GM23338 (cell line): Measurements from ENCODE around the gene GRK7. TPM values are rescaled to one million over a fixed set of nuclear protein-coding genes. Genes with fewer than 3 reads are reported as not detected.

ENCODE experiments used
- ATAC-seq: fragments of 200-7000 bp; cut with Tn5 transposase; 3 replicates; pipeline ENCODE4 v1.9.1; 2020
- DNase-seq: peaks from one replicate; pipeline ENCODE4 v3.0.0-alpha.2; 2015; ENCODE audit warnings: low spot score
- H2AFZ ChIP-seq: fragments of 200-600 bp; sonication (generic); 2 replicates; pipeline ENCODE4 v1.8.0; 2016; ENCODE audit warnings: antibody characterized with exemption, mild to moderate bottlenecking, moderate library complexity
- H3F3A ChIP-seq: fragments of 200-600 bp; sonication (generic); replicated peaks from 2 replicates; pipeline ENCODE4 v1.8.0; 2017; ENCODE audit warnings: antibody characterized with exemption, mixed run types, low read depth
- H3K27ac ChIP-seq: fragments of 200-600 bp; sonication (generic); 2 replicates; pipeline ENCODE4 v1.6.1; 2016; ENCODE audit warnings: low read depth
- H3K27me3 ChIP-seq: fragments of 200-600 bp; sonication (generic); 2 replicates; pipeline ENCODE4 v1.8.0; 2016; ENCODE audit warnings: mild to moderate bottlenecking, mixed run types, moderate library complexity; ENCODE audit not compliant: insufficient read depth
- H3K36me3 ChIP-seq: fragments of 200-600 bp; sonication (generic); 2 replicates; pipeline ENCODE4 v1.8.0; 2016; ENCODE audit warnings: mild to moderate bottlenecking; ENCODE audit not compliant: insufficient read depth
- H3K4me1 ChIP-seq: fragments of 200-600 bp; sonication (generic); 2 replicates; pipeline ENCODE4 v1.8.0; 2016; ENCODE audit warnings: mild to moderate bottlenecking, moderate library complexity; ENCODE audit not compliant: insufficient read depth
- H3K4me2 ChIP-seq: fragments of 200-600 bp; sonication (generic); 2 replicates; pipeline ENCODE4 v1.7.1; 2017; ENCODE audit warnings: mixed run types
- H3K4me3 ChIP-seq: fragments of 200-600 bp; sonication (generic); 2 replicates; pipeline ENCODE4 v1.6.1; 2016; ENCODE audit warnings: mixed run types
- H3K79me2 ChIP-seq: fragments of 200-600 bp; sonication (generic); replicated peaks from 2 replicates; pipeline ENCODE4 v1.8.0; 2017; ENCODE audit warnings: mild to moderate bottlenecking; ENCODE audit not compliant: insufficient read depth
- H3K9me2 ChIP-seq: fragments of 200-600 bp; sonication (generic); 2 replicates; pipeline ENCODE4 v1.8.0; 2017; ENCODE audit not compliant: insufficient read depth
- H4K20me1 ChIP-seq: fragments of 200-600 bp; sonication (generic); replicated peaks from 2 replicates; pipeline ENCODE4 v1.8.0; 2017; ENCODE audit warnings: mild to moderate bottlenecking; ENCODE audit not compliant: insufficient read depth
- H3K27ac Mint-ChIP-seq: 2 replicates; pipeline ENCODE4 v1.8.0; 2020; ENCODE audit warnings: inconsistent platforms, mild to moderate bottlenecking, moderate library complexity, mixed read lengths
- H3K27me3 Mint-ChIP-seq: 3 replicates; pipeline ENCODE4 v1.8.0; 2022; ENCODE audit warnings: low read depth, mild to moderate bottlenecking, moderate library complexity, mixed read lengths, inconsistent platforms; ENCODE audit not compliant: insufficient read depth, poor library complexity
- H3K36me3 Mint-ChIP-seq: 3 replicates; pipeline ENCODE4 v1.8.0; 2021; ENCODE audit warnings: low read depth, mild to moderate bottlenecking, inconsistent platforms, moderate library complexity, mixed read lengths
- H3K4me1 Mint-ChIP-seq: 3 replicates; pipeline ENCODE4 v1.8.0; 2020; ENCODE audit warnings: mild to moderate bottlenecking, inconsistent platforms, mixed read lengths
- H3K4me3 Mint-ChIP-seq: 3 replicates; pipeline ENCODE4 v1.8.0; 2021; ENCODE audit warnings: moderate library complexity, mild to moderate bottlenecking, inconsistent platforms, mixed read lengths
- H3K9me3 Mint-ChIP-seq: 3 replicates; pipeline ENCODE4 v1.8.0; 2020; ENCODE audit warnings: moderate library complexity, mild to moderate bottlenecking, inconsistent platforms, mixed read lengths
- CREB1 ChIP-seq: fragments of 250-450 bp; sonication (Bioruptor Pico); IDR thresholded peaks from 2 replicates; pipeline ENCODE4 v1.5.0; 2020; ENCODE audit warnings: low read depth, mild to moderate bottlenecking, moderate library complexity
- CTCF ChIP-seq, 2 experiments: fragments of 200-600 bp in 1 of 2; sonication (generic) in 1 of 2; conservative IDR thresholded peaks; 2 replicates each; pipeline versions ENCODE4 v1.5.1 to v1.6.1; 2016 to 2017; ENCODE audit warnings: antibody characterized with exemption in 2 of 2, low read depth in 2 of 2, mild to moderate bottlenecking in 2 of 2, moderate library complexity in 1 of 2
- ETS1 ChIP-seq: IDR thresholded peaks from 2 replicates; pipeline ENCODE4 v1.6.1; 2016; ENCODE audit warnings: antibody characterized with exemption
- EZH2 ChIP-seq: fragments of 200-600 bp; sonication (generic); IDR thresholded peaks from one replicate; pipeline ENCODE4 v1.8.0; 2017; ENCODE audit warnings: antibody characterized with exemption, mild to moderate bottlenecking, low read depth; ENCODE audit not compliant: unreplicated experiment
- EZH2phosphoT487 ChIP-seq: fragments of 200-600 bp; sonication (generic); IDR thresholded peaks from one replicate; pipeline ENCODE4 v1.8.1; 2018; ENCODE audit warnings: antibody characterized with exemption; ENCODE audit not compliant: unreplicated experiment
- JUNB ChIP-seq: IDR thresholded peaks from one replicate; pipeline ENCODE4 v1.6.1; 2016; ENCODE audit warnings: antibody characterized with exemption; ENCODE audit not compliant: unreplicated experiment
- NANOG ChIP-seq: IDR thresholded peaks from 2 replicates; pipeline ENCODE4 v1.6.1; 2016; ENCODE audit warnings: antibody characterized with exemption, borderline replicate concordance
- POLR2AphosphoS5 ChIP-seq: IDR thresholded peaks from 2 replicates; pipeline ENCODE4 v1.6.1; 2016; ENCODE audit warnings: antibody characterized with exemption, low read depth
- REST ChIP-seq: IDR thresholded peaks from one replicate; pipeline ENCODE4 v1.6.1; 2018; ENCODE audit warnings: antibody characterized with exemption; ENCODE audit not compliant: unreplicated experiment
- STAT1 ChIP-seq: IDR thresholded peaks from one replicate; pipeline ENCODE4 v1.6.1; 2016; ENCODE audit warnings: antibody characterized with exemption; ENCODE audit not compliant: unreplicated experiment
- ZNF114 ChIP-seq: fragments of 250-450 bp; sonication (Bioruptor Pico); IDR thresholded peaks from 2 replicates; pipeline ENCODE4 v1.5.0; 2020; ENCODE audit warnings: mild to moderate bottlenecking, moderate library complexity
- ZNF331 ChIP-seq: fragments of 250-450 bp; sonication (Bioruptor Pico); IDR thresholded peaks from 2 replicates; pipeline ENCODE4 v1.5.0; 2020; ENCODE audit warnings: low read depth, mild to moderate bottlenecking, moderate library complexity
- ZNF462 ChIP-seq: fragments of 250-450 bp; sonication (Bioruptor Pico); IDR thresholded peaks from 2 replicates; pipeline ENCODE4 v1.5.0; 2020; ENCODE audit warnings: mild to moderate bottlenecking, moderate library complexity
- polyA plus RNA-seq: library from polyadenylated mRNA; unstranded; fragments of >200 nt; fragmentation: Nextera tagmentation; extraction: Ambion mirVana; gene quantifications from 2 replicates; pipeline ENCODE4 v1.2.1, GENCODE V29; 2016
- total RNA-seq: library from RNA; depleted of rRNA; stranded (reverse); fragments of >200 nt; shearing (Covaris generic); gene quantifications from 2 replicates; pipeline ENCODE4 v1.2.3, GENCODE V29; 2014

The GRK7 gene
- total and polyA plus RNA-seq, 2 experiments from 2014 or later: not detected

- H3K36me3 ChIP-seq: no peaks in the 10 kb centered on the region
- no peak overlapping the region for H3K4me3 Mint-ChIP-seq
- H3K27me3 ChIP-seq: no peaks in the 10 kb centered on the region
- peaks cover 2% of the 10 kb centered on the region; the same call in 2 of the 3 replicates for H3K4me1 Mint-ChIP-seq
- H3F3A ChIP-seq: no peaks in the 10 kb centered on the region
- H3K27ac ChIP-seq: no peak overlapping the region
- H3K9me3 Mint-ChIP-seq: no peaks in the 10 kb centered on the region
- no peaks in the 10 kb centered on the region for H3K9me2 ChIP-seq
- H3K27ac Mint-ChIP-seq: no peak overlapping the region
- H3K4me1 ChIP-seq: 0 out of 2 replicates have a peak, but pooled peaks cover 7% of the 10 kb centered on the region
- no peak overlapping the region for H3K4me3 ChIP-seq
- TF ChIP-seq CREB1 (CRISPR knock-in tag): no peak
- TF ChIP-seq ZNF331: no peak
- no peak for TF ChIP-seq EZH2phosphoT487
- TF ChIP-seq CTCF (conservative IDR thresholded peaks at IDR 0.05; ENCODE audit: low read depth in 2 of 2): no peak
- TF ChIP-seq JUNB: no peak
- TF ChIP-seq EZH2: no peak
- no peak for TF ChIP-seq ZNF462 (CRISPR knock-in tag)
- no peak for TF ChIP-seq STAT1
- TF ChIP-seq REST: no peak
- no peak for TF ChIP-seq ZNF114 (CRISPR knock-in tag)
- TF ChIP-seq POLR2AphosphoS5: no peak
- no peak for TF ChIP-seq ETS1
- TF ChIP-seq NANOG: no peak
- no peaks in the 10 kb centered on the region for H3K79me2 ChIP-seq
- H3K36me3 Mint-ChIP-seq: no peaks in the 10 kb centered on the region
- H2AFZ ChIP-seq: no peak overlapping the region
- H4K20me1 ChIP-seq: no peaks in the 10 kb centered on the region
- no peak overlapping the region for H3K4me2 ChIP-seq
- peaks cover 2% of the 10 kb centered on the region for H3K27me3 Mint-ChIP-seq
- DNase-seq (no peak), ATAC-seq (no peak)
Measured at GRCh38 chr3:141726483-141726882, 36.7 kb upstream of the GRK7 start.
